ENCODE results near the gene CCDC181. TPM values are rescaled to one million over a fixed set of nuclear protein-coding genes. Genes with fewer than 3 reads are reported as not detected.
"Not testable (repeated sequence)": the region's sequence is repeated elsewhere in the genome, so short reads cannot be mapped to it uniquely, and the experiment has no call there.

The CCDC181 gene
- total RNA-seq, 1 donor from 2014 or later = 1.5 TPM

DNA sequence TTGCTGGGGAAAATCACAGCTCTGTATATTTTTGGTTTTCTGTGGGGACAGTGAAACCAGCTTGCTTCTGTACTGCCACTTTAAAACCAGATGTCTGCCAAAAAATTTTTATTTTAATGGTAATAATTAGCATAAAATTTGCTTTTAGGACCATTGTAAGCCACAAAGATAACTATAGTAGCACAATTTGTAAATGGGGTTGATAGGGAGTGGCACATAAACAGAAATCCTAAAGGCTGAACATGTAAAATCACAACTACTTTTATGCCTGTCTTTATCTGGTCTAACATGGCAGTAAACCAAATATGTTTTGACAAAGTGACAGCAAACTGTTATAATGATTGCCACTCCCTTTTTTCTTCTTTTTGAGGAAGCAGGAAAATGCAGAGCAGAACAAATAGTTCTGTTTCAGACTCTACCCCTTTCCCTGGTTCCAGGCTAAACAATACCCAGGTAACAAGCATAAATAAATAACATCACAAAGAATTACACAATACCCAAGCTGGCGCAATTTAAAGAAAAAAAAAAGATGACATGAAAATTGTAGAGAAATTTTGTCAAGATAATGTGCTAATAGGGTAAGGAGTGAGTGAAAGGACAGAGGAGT lies 24.0 kb upstream of the CCDC181 start:
- H3K27ac ChIP-seq = no peak overlapping the region
- no peak for DNase-seq (ENCODE audit: extremely low spot score in 2 of 2)
- TF ChIP-seq, protein P1, sequence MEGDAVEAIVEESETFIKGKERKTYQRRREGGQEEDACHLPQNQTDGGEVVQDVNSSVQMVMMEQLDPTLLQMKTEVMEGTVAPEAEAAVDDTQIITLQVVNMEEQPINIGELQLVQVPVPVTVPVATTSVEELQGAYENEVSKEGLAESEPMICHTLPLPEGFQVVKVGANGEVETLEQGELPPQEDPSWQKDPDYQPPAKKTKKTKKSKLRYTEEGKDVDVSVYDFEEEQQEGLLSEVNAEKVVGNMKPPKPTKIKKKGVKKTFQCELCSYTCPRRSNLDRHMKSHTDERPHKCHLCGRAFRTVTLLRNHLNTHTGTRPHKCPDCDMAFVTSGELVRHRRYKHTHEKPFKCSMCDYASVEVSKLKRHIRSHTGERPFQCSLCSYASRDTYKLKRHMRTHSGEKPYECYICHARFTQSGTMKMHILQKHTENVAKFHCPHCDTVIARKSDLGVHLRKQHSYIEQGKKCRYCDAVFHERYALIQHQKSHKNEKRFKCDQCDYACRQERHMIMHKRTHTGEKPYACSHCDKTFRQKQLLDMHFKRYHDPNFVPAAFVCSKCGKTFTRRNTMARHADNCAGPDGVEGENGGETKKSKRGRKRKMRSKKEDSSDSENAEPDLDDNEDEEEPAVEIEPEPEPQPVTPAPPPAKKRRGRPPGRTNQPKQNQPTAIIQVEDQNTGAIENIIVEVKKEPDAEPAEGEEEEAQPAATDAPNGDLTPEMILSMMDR (IDR thresholded peaks at IDR 0.05) = no peak
- TF ChIP-seq POLR2A (IDR thresholded peaks at IDR 0.05) (no peak), POLR2AphosphoS5 (IDR thresholded peaks at IDR 0.05; ENCODE audit: insufficient read depth in 1 of 2, low read depth in 1 of 2) (no peak)
- no peaks in the 10 kb centered on the region for H3K9me3 ChIP-seq
- H3K36me3 ChIP-seq = no peaks in the 10 kb centered on the region
- no peaks in the 10 kb centered on the region for H3K4me1 ChIP-seq
- intact Hi-C loops (cut with DNase I) = no loop called here
- H3K4me3 ChIP-seq = no peak overlapping the region
- H3K27me3 ChIP-seq = no peaks in the 10 kb centered on the region

DNA sequence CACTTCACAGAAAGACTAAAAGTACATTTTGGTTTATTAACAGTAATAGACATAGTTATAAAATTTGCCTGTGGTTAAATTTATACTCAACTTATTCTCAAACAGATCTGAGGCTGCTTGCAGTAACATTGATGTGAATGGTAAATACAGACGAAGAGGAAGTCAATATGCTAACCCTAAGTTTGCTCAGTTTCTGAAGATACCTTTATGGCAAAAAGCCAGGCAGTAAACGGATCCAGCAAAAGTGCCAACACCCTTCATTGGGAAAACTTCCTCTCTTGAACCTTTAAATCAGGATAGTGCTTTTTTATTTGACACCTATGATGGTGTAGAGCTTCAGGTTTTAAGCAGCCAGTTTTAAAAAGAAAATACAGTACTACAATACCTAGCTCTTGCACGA lies 16.6 kb upstream of the CCDC181 start:
- Histone ChIP-seq H3K27ac (no peak overlapping the region), H3K27me3 (no peaks in the 10 kb centered on the region), H3K4me3 (no peak overlapping the region), H3K4me1 (no peaks in the 10 kb centered on the region), H3K36me3 (no peaks in the 10 kb centered on the region), H3K9me3 (no peaks in the 10 kb centered on the region)
- TF ChIP-seq, protein P1 (IDR thresholded peaks at IDR 0.05) = no peak
- no peak for TF ChIP-seq POLR2AphosphoS5 (IDR thresholded peaks at IDR 0.05; ENCODE audit: insufficient read depth in 1 of 2, low read depth in 1 of 2)
- intact Hi-C loops (cut with DNase I) = no loop called here
- no peak for DNase-seq (ENCODE audit: extremely low spot score in 2 of 2)

DNA sequence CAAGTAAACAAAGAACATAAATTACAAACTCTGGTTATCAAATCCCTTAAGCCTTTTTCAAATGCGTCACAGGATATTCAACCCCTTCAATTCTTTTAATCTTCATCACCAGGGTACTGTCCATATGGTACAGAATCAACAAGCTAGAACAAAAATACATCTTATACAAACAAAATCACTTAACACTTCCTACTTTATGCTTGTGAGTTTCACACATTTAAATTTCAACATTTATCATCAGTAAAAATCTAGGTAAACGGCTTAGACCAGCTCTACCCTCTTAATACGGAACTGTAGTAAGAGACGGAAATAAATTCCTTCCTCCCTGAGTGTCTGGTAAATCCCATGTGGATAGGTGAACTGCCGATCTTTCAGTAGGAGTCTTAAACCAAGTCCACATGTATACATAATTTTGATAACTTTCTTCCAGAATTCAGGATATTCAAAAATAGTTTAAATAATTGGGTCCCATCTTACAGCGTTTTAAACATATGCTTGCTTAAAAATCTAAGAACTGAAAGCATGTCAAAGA lies 1.0 kb downstream of the CCDC181 start:
- H3K36me3 ChIP-seq = no peaks in the 10 kb centered on the region
- H3K4me1 ChIP-seq = peaks cover 6% of the 10 kb centered on the region
- intact Hi-C loops (cut with DNase I) = no loop called here
- H3K27ac ChIP-seq = no peak overlapping the region
- H3K4me3 ChIP-seq = peak overlapping the region in 1 of 2 donors; percentile 40
- no peak for DNase-seq (ENCODE audit: extremely low spot score in 2 of 2)
- no peaks in the 10 kb centered on the region for H3K9me3 ChIP-seq
- no peaks in the 10 kb centered on the region for H3K27me3 ChIP-seq
- TF ChIP-seq POLR2AphosphoS5 (IDR thresholded peaks at IDR 0.05; ENCODE audit: insufficient read depth in 1 of 2, low read depth in 1 of 2) (no peak), POLR2A (IDR thresholded peaks at IDR 0.05) (no peak)
- TF ChIP-seq, protein P1 (IDR thresholded peaks at IDR 0.05) = no peak

- TF ChIP-seq POLR2A (IDR thresholded peaks at IDR 0.05) = no peak
- TF ChIP-seq, protein P1 (IDR thresholded peaks at IDR 0.05) = no peak
- no peak for TF ChIP-seq POLR2AphosphoS5 (IDR thresholded peaks at IDR 0.05; ENCODE audit: insufficient read depth in 1 of 2, low read depth in 1 of 2)
- no peak overlapping the region for H3K27ac ChIP-seq
- DNase-seq (ENCODE audit: extremely low spot score in 2 of 2) = no peak
- H3K4me3 ChIP-seq = no peak overlapping the region
- intact Hi-C loops (cut with DNase I) = no loop called here
- no peaks in the 10 kb centered on the region for H3K36me3 ChIP-seq
- no peaks in the 10 kb centered on the region for H3K9me3 ChIP-seq
- H3K27me3 ChIP-seq = no peaks in the 10 kb centered on the region
- no peaks in the 10 kb centered on the region for H3K4me1 ChIP-seq
These were observed 6.0 kb downstream of the CCDC181 start for GRCh38 chr1:169421309-169421708.

- no peaks in the 10 kb centered on the region for H3K36me3 ChIP-seq
- H3K27me3 ChIP-seq = no peaks in the 10 kb centered on the region
- no peak for DNase-seq (ENCODE audit: extremely low spot score in 2 of 2)
- H3K4me1 ChIP-seq = no peaks in the 10 kb centered on the region
- intact Hi-C loops (cut with DNase I) = no loop called here
- peaks cover 5% of the 10 kb centered on the region for H3K9me3 ChIP-seq
- no peak overlapping the region for H3K4me3 ChIP-seq
- TF ChIP-seq POLR2A (IDR thresholded peaks at IDR 0.05) (no peak), POLR2AphosphoS5 (IDR thresholded peaks at IDR 0.05; ENCODE audit: insufficient read depth in 1 of 2, low read depth in 1 of 2) (no peak)
- TF ChIP-seq, protein P1 (IDR thresholded peaks at IDR 0.05) = no peak
- H3K27ac ChIP-seq = no peak overlapping the region
These were observed 12.3 kb downstream of the CCDC181 start for GRCh38 chr1:169414952-169415351.

DNA sequence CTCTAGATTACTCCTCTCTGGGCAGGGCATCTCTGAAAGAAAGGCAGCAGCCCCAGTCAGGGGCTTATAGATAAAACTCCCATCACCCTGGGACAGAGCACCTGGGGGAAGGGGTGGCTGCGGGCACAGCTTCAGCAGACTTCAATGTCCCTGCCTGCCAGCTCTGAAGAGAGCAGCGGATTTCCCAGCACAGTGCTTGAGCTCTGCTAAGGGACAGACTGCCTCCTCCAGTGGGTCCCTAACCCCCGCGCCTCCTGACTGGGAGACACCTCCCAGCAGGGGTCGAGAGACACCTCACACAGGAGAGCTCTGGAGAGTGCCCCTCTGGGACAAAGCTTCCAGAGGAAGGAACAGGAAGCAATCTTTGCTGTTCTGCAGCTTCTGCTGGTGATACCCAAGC lies 18.9 kb downstream of the CCDC181 start:
- H3K36me3 ChIP-seq; H3K4me3 ChIP-seq; DNase-seq (ENCODE audit: extremely low spot score in 2 of 2); intact Hi-C loops (cut with DNase I); H3K4me1 ChIP-seq; H3K27ac ChIP-seq; H3K27me3 ChIP-seq: not testable (repeated sequence)
- H3K9me3 ChIP-seq = peaks cover 11% of the 10 kb centered on the region

GRCh38 chr1:169402578-169402977 lies 24.7 kb downstream of the CCDC181 start:
- H3K27me3 ChIP-seq; H3K4me3 ChIP-seq; intact Hi-C loops (cut with DNase I); H3K4me1 ChIP-seq; H3K9me3 ChIP-seq; H3K36me3 ChIP-seq; H3K27ac ChIP-seq; DNase-seq (ENCODE audit: extremely low spot score in 2 of 2): not testable (repeated sequence)
